Activated CD8-positive, alpha-beta memory T cell treated with anti-CD3 and anti-CD28 coated beads for 36 hours (primary cell): Measurements from ENCODE around the gene SEMA3A. TPM values are rescaled to one million over a fixed set of nuclear protein-coding genes. Genes with fewer than 3 reads are reported as not detected.

ENCODE experiments used
- CTCF ChIA-PET: fragments of 350-600 bp; sonication (Branson Sonifier 250); formaldehyde crosslinking; loops from one replicate; lab custom pipeline; 2021; ENCODE audit warnings: antibody characterized with exemption; lab: Charles Lee
- POLR2A ChIA-PET: fragments of 350-600 bp; sonication (Branson Sonifier 250); formaldehyde crosslinking; loops from one replicate; lab custom pipeline; 2021; ENCODE audit warnings: antibody characterized with exemption; lab: Charles Lee
- total RNA-seq, 2 experiments: library from RNA; stranded (reverse); gene quantifications; one replicate each; pipeline ENCODE4 v1.2.3, GENCODE V29; 2021

SEMA3A gene
- total RNA-seq, 2 experiments from 2014 or later: 0.06 to 0.17 TPM

- ChIA-PET CTCF (interaction anchor here (0.6 kb wide), 1 partner anchor 88 kb away, joined by 3 read pairs; no protein-coding TSS in a partner anchor), POLR2A (no interaction called here)
These were observed 150.9 kb downstream of the SEMA3A start for GRCh38 chr7:84043661-84044191.

GRCh38 chr7:84042110-84042539 is 152.5 kb downstream of the SEMA3A start:
- POLR2A ChIA-PET: no interaction called here
- CTCF ChIA-PET: no interaction called here

GRCh38 chr7:84041649-84042048 is 152.9 kb downstream of the SEMA3A start:
- ChIA-PET POLR2A (no interaction called here), CTCF (no interaction called here)

- CTCF ChIA-PET: no interaction called here
- POLR2A ChIA-PET: no interaction called here
These were observed 154.2 kb downstream of the SEMA3A start for GRCh38 chr7:84040355-84040754.

- ChIA-PET POLR2A (no interaction called here), CTCF (no interaction called here)
These were observed 155.2 kb downstream of the SEMA3A start for GRCh38 chr7:84039432-84039831.

- CTCF ChIA-PET: no interaction called here
- POLR2A ChIA-PET: no interaction called here
These were observed 166.9 kb downstream of the SEMA3A start for GRCh38 chr7:84027678-84028077.

- ChIA-PET POLR2A (no interaction called here), CTCF (no interaction called here)
These were observed 169.2 kb downstream of the SEMA3A start for GRCh38 chr7:84025332-84025927.

- ChIA-PET CTCF (no interaction called here), POLR2A (no interaction called here)
These were observed 171.8 kb downstream of the SEMA3A start for GRCh38 chr7:84022684-84023308.

- CTCF ChIA-PET: no interaction called here
- POLR2A ChIA-PET: no interaction called here
These were observed 172.6 kb downstream of the SEMA3A start for GRCh38 chr7:84022009-84022408.

- POLR2A ChIA-PET: no interaction called here
- CTCF ChIA-PET: no interaction called here
These were observed 173.2 kb downstream of the SEMA3A start for GRCh38 chr7:84021292-84021908.

- CTCF ChIA-PET: no interaction called here
- POLR2A ChIA-PET: no interaction called here
These were observed 176.9 kb downstream of the SEMA3A start for GRCh38 chr7:84017651-84018050.

- CTCF ChIA-PET: interaction anchor here (0.5 kb wide), 1 partner anchor 124 kb away, joined by 4 read pairs; no protein-coding TSS in a partner anchor
- POLR2A ChIA-PET: no interaction called here
These were observed 180.9 kb downstream of the SEMA3A start for GRCh38 chr7:84013616-84014240.

- ChIA-PET CTCF (no interaction called here), POLR2A (no interaction called here)
These were observed 184.8 kb downstream of the SEMA3A start for GRCh38 chr7:84009782-84010181.

- ChIA-PET POLR2A (no interaction called here), CTCF (no interaction called here)
These were observed 185.5 kb downstream of the SEMA3A start for GRCh38 chr7:84009051-84009450.

- POLR2A ChIA-PET: no interaction called here
- CTCF ChIA-PET: no interaction called here
These were observed 191.4 kb downstream of the SEMA3A start for GRCh38 chr7:84003191-84003590.

- CTCF ChIA-PET: no interaction called here
- POLR2A ChIA-PET: no interaction called here
These were observed 192.2 kb downstream of the SEMA3A start for GRCh38 chr7:84002348-84002747.

- CTCF ChIA-PET: no interaction called here
- POLR2A ChIA-PET: no interaction called here
These were observed 197.7 kb downstream of the SEMA3A start for GRCh38 chr7:83996879-83997278.

GRCh38 chr7:83987764-83988163 is 206.8 kb downstream of the SEMA3A start:
- ChIA-PET POLR2A (no interaction called here), CTCF (no interaction called here)

- CTCF ChIA-PET: no interaction called here
These were observed 208.8 kb downstream of the SEMA3A start for GRCh38 chr7:83985821-83986220.

GRCh38 chr7:83984591-83984990 is 210.0 kb downstream of the SEMA3A start:
- POLR2A ChIA-PET: no interaction called here
- CTCF ChIA-PET: no interaction called here

More at GRCh38 chr7:83985821-83986220, 208.8 kb downstream of the SEMA3A start:
- POLR2A ChIA-PET: no interaction called here
